HG02588 (cell line): ENCODE measurements around the gene BAZ2B.
"Not testable (repeated sequence)": the region's sequence is repeated elsewhere in the genome, so short reads cannot be mapped to it uniquely, and the experiment has no call there.

Source experiments
- ATAC-seq: cut with Tn5 transposase; IDR thresholded peaks from one replicate; pipeline ENCODE4 v1.9.1; 2021; ENCODE audit warnings: mild to moderate bottlenecking, moderate library complexity; ENCODE audit not compliant: unreplicated experiment

The BAZ2B gene

GRCh38 chr2:159616286-159616701, at the start of gene BAZ2B:
Gene BAZ2B, minus strand, starts transcription at chr2:159616548. Its CDS starts 137,829 bp downstream, at chr2:159478719.
- ATAC-seq, result no peak

GRCh38 chr2:159661286-159661685, 44.9 kb upstream of the BAZ2B start:
- ATAC-seq, result no peak

GRCh38 chr2:159658881-159659873, 42.8 kb upstream of the BAZ2B start:
- no peak for ATAC-seq

GRCh38 chr2:159653962-159654361, 37.6 kb upstream of the BAZ2B start:
- ATAC-seq, result no peak

- no peak for ATAC-seq
These were observed 35.5 kb upstream of the BAZ2B start for GRCh38 chr2:159651884-159652283.

- no peak for ATAC-seq
These were observed 34.2 kb upstream of the BAZ2B start for GRCh38 chr2:159650574-159650973.

- no peak for ATAC-seq
These were observed 32.3 kb upstream of the BAZ2B start for GRCh38 chr2:159648643-159649042.

GRCh38 chr2:159647667-159648066, 31.3 kb upstream of the BAZ2B start:
- ATAC-seq, result no peak

- ATAC-seq, result no peak
These were observed 23.8 kb upstream of the BAZ2B start for GRCh38 chr2:159640176-159640575.

GRCh38 chr2:159639712-159640111, 23.4 kb upstream of the BAZ2B start:
- ATAC-seq, result no peak

GRCh38 chr2:159639071-159639470, 22.7 kb upstream of the BAZ2B start:
- no peak for ATAC-seq

- no peak for ATAC-seq
These were observed 21.7 kb upstream of the BAZ2B start for GRCh38 chr2:159637988-159638501.

GRCh38 chr2:159637240-159637639, 20.9 kb upstream of the BAZ2B start:
- no peak for ATAC-seq

GRCh38 chr2:159635006-159635789, 18.9 kb upstream of the BAZ2B start:
- ATAC-seq, result no peak

GRCh38 chr2:159633219-159633618, 16.9 kb upstream of the BAZ2B start:
- ATAC-seq, result no peak

- ATAC-seq, result not testable (repeated sequence)
These were observed 9.3 kb upstream of the BAZ2B start for GRCh38 chr2:159625628-159626027.

GRCh38 chr2:159623436-159623835, 7.1 kb upstream of the BAZ2B start:
- ATAC-seq, result no peak

- no peak for ATAC-seq
These were observed 6.6 kb upstream of the BAZ2B start for GRCh38 chr2:159622966-159623365.

- ATAC-seq, result no peak
These were observed 4.4 kb upstream of the BAZ2B start for GRCh38 chr2:159620796-159621195.

GRCh38 chr2:159617646-159618045, 1.3 kb upstream of the BAZ2B start:
- ATAC-seq, result no peak

GRCh38 chr2:159617100-159617499, 752 bp upstream of the BAZ2B start:
- no peak for ATAC-seq
